T-helper 22 cell (primary cell): ENCODE results near the gene DTYMK.

Experiments used
- DNase-seq: peaks from one replicate; pipeline ENCODE4 v3.0.0-alpha.2; 2020; ENCODE audit warnings: low read depth

DTYMK gene

GRCh38 chr2:241706537-241706936, 19.9 kb upstream of the DTYMK start:
- no peak for DNase-seq

GRCh38 chr2:241703032-241703604, 16.5 kb upstream of the DTYMK start:
- no peak for DNase-seq

- peak; percentile 81 for DNase-seq
These were observed 15.8 kb upstream of the DTYMK start for GRCh38 chr2:241702155-241703031.

GRCh38 chr2:241701399-241702154, 15.0 kb upstream of the DTYMK start, which contains the start of gene ING5:
Gene ING5 (plus strand): TSS chr2:241702039. CDS start chr2:241702066, 27 bp downstream.
- DNase-seq, result peak; percentile 88

GRCh38 chr2:241701149-241701398, 14.5 kb upstream of the DTYMK start:
- no peak for DNase-seq

DNA sequence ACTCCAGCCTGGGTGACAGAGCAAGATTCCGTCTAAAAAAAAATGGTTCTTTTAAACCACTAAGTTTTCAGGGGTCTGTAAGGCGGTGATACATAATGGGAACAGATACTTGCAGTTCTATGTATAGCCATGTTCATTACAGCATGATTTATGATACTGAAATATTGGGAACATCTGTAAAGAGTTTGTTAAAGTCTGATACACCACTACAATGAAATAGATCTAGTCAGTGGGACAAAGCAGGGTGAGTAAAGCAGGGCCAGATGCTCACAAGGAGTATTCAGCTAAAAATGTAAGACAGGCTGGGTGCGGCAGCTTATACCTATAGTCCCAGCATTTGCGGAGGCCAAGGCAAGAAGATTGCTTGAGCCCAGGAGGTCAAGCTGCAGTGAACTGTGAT, 9.0 kb upstream of the DTYMK start:
- DNase-seq, result no peak

- DNase-seq, result no peak
These were observed 5.8 kb upstream of the DTYMK start for GRCh38 chr2:241692448-241692847.

DNA sequence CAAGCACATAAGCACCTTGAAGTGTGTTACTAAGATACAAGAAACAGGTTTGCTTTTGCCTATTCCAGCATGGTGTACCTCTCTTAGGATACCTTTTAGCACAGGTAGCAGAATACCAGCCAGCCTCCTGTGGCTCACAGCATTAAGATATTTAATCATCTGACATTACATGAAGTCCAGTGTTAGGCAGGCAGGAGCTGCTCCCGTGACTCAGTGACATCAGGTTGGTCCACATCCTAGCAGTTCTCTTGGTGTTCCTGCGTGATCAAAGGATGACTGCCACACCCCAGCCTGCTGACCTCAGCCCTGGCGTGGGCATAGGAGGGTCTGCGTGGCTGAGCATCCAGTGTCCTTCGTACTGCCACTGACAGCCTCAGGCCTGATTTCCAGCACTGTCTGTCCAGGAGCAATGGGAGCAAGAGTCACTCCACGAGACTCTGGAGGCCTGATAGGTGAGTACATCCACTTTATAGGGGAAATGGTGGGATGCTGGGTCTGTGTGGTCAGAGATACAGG, 3.6 kb upstream of the DTYMK start:
- DNase-seq, result no peak

DNA sequence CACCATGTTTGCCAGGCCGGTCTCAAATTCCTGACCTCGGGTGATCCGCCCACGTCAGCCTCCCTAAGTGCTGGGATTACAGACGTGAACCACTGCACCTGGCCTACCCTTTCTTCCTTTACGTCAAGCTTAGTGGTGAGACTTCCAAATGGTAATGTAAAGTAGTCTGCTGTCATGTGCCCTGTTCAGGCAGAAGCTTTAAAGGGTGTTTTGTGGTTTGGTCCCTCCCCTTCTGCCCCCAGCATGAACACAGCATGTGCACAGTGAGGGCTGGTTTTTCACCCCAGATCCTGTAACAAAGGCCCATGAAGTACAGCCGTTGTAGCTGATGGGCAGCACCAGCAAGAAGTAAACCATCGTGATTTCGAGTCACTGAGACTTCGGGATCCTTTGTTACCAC, 2.7 kb upstream of the DTYMK start:
- DNase-seq, result no peak

DNA sequence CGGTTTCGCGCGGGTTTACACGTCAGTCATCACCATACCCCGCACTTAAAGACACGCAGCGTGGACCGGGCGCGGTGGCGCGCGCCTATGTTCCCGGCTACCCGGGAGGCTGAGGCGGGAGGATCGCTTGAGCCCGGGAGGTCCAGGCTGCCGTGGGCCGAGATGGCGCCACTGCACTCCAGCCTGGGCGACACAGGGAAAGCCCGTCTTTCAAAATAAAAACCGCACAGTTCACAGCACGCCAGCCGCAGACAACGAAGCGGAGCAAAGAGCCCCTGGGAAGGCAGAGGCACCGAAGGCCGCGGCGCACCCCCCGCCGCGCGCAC, 328 bp downstream of the DTYMK start:
- DNase-seq, result no peak

- no peak for DNase-seq
These were observed 5.6 kb downstream of the DTYMK start for GRCh38 chr2:241680827-241681599.

DNA sequence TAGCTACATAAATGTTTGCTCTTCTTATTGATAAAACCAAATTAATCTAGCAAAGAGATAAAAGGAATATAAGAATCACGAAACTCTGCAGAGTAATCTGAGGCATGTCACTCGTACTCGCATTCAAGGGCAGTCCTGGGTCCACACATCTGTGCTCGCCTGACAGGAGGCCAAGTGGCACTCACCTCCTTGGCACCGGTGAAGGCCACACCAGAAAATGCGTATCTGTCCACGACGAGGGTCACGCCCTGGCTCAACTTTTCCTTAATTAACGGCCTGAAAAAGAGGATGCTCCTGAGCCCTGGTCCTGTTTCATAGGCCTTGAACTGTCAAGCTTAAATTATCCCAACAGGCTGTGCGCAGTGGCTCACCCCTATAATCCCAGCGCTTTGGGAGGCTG, 6.6 kb downstream of the DTYMK start:
- no peak for DNase-seq

GRCh38 chr2:241678784-241679540, 7.7 kb downstream of the DTYMK start:
- DNase-seq, result no peak

DNA sequence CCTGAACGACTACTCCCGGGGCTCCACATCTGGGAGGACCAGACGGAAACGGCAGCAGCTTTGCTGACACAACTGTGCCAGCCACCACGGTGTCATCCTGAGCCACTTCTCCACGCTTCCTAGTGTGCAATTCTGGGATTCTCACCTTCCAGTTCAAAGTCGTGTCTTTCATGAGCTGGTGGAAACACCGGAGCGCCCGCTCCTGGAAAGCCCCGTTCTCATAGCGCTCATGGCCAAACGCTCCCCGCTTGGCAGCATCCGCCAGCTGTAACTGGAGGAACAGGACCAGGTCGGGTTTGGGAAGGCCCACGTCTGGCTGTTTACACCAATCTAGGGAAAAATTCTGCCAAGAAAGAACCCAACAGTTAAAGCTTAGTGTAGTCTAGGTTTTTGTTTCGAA, 8.3 kb downstream of the DTYMK start:
- DNase-seq, result no peak

DNA sequence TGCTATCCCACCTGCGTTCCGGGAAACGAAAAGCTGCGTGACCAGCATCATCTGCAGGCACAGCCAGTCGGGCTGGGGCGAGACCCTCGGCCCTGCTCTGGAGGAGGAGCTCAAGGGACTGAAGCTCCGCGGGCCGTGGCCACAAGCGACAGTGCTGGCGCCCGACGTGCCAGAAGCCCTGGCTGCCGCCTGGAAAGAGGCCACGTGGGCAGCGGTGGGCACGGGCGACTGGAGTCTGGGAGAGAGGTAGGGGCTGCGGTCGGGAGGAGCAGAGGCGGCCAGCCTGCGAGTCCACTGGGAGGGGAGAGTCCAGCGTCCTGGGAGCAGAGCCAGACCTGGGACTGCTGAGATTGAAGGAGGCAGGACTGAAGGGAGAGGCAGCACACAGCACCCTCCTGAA, 9.2 kb downstream of the DTYMK start:
- no peak for DNase-seq

DNA sequence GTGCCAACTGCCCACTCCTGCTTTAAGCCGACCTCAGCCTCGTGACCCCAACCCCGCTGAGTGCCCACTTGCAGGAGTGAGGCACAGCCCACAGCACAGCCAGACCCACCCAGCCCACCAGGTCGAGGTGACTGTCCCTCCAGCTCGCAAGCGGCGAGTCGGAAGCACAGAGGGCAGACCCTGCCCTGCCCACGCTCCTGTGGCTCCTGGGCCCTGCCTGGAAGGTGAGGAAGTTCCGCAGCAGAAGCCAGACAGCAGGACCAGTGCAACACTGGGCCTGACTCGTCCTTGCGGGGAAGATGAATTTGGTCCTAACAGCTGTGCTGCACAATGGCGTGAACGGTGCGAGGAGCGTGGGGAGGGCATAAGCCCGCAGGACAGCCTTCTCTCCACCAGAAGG, 9.9 kb downstream of the DTYMK start:
- no peak for DNase-seq

GRCh38 chr2:241675885-241676284, 10.7 kb downstream of the DTYMK start:
- DNase-seq, result no peak

GRCh38 chr2:241673797-241674725, 12.6 kb downstream of the DTYMK start:
- no peak for DNase-seq

DNA sequence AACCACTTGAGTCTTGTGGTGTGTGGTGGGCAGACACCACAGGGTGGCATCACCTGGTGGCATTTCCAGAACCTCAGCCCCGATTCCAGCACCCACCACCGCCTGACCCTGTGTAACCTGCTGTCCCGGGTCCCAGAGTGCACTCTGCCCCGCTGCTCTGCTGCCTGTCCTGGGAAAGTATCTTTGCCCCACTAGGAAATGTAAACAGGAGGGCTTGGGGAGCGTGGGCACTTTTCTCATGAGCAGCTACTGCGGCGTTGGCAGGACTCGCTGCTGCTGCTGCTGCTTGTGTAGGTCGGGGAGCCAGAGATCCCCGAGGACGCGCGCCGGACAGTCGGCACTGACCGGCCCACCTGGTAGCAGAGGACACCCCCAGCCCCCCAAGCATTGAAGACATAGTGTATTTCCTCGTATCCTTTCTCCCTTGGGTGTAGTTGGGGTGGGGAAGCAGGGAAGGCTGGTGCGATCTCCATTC, 13.4 kb downstream of the DTYMK start:
- no peak for DNase-seq
